Motor neuron (in vitro differentiated cells): ENCODE data around the gene HIVEP2. TPM values are rescaled to one million over a fixed set of nuclear protein-coding genes. Genes with fewer than 3 reads are reported as not detected.
A peak's percentile ranks its signal among the peaks of the same experiment; 100 is the strongest.

Experiments
- ATAC-seq, 8 experiments: fragments of 200-7000 bp; cut with Tn5 transposase; replicated peaks in 6 of 8; 2 replicates each; pipeline ENCODE4 v1.8.0; 2021; ENCODE audit warnings: mild to moderate bottlenecking in 8 of 8, moderate library complexity in 8 of 8
- H3K27ac ChIP-seq, 2 donors: fragments of 250-450 bp; sonication (Bioruptor Pico); 2 replicates each; pipeline ENCODE4 v1.9.0; 2021; ENCODE audit warnings: antibody characterized with exemption in 2 of 2, mild to moderate bottlenecking in 2 of 2, moderate library complexity in 1 of 2
- H3K4me1 ChIP-seq, 2 donors: fragments of 250-450 bp; sonication (Bioruptor Pico); replicated peaks in 1 of 2; 2 replicates each; pipeline ENCODE4 v1.6.1; 2021; ENCODE audit warnings: antibody characterized with exemption in 2 of 2, mild to moderate bottlenecking in 2 of 2, moderate library complexity in 1 of 2
- H3K4me3 ChIP-seq, 5 donors: fragments of 250-450 bp; sonication (Bioruptor Pico); 2 replicates each; pipeline ENCODE4 v1.9.0; 2021; ENCODE audit warnings: antibody characterized with exemption in 5 of 5, mild to moderate bottlenecking in 5 of 5, moderate library complexity in 4 of 5
- WGBS, 10 experiments: fragments of 450-650 bp; shearing (Covaris generic); methylation state at CpG; one replicate each; pipeline ENCODE4 v1.0.0; 2022; 5-methylcytosine and 5-hydroxymethylcytosine counted together
- in situ Hi-C, 9 experiments: fragments of 400-800 bp; cut with MboI; loops; one replicate each; pipeline ENCODE4 v1.15.0; 2021; ENCODE audit warnings: low sequenced_read_pairs in 9 of 9, low pct_unique_long_range_greater_than_20kb in 2 of 9; ENCODE audit not compliant: unreplicated experiment in 9 of 9
- total RNA-seq, 8 experiments: library from RNA; unstranded; fragments of 300-600 nt; gene quantifications; 2 replicates each; pipeline versions ENCODE4 v1.2.3 to v1.2.4, GENCODE V29; 2022

Gene HIVEP2
- total RNA-seq, 8 experiments from 2014 or later, result 10.3 to 37.7 (median 13.5) TPM

- no peak overlapping the region for H3K27ac ChIP-seq
- WGBS, 10 experiments, result 80 to 100% (median 90%) methylated on average over 1 to 4 of the region's 4 CpGs; no CpG with 5 or more reads in 5 of the 10 experiments
Measured at GRCh38 chr6:142821860-142822259, 123.1 kb downstream of the HIVEP2 start.

GRCh38 chr6:142821164-142821716 lies 123.7 kb downstream of the HIVEP2 start:
- WGBS, 10 experiments, result 80 to 100% (median 97%) methylated on average over 2 to 6 of the region's 6 CpGs; no CpG with 5 or more reads in 1 of the 10 experiments
- in situ Hi-C loops, result no loop called here
- Histone ChIP-seq H3K4me3 (no peak overlapping the region), H3K27ac (no peak overlapping the region), H3K4me1 (peaks cover 23 to 28% of the 10 kb centered on the region in 2 donors)
- ATAC-seq, result no peak

More at GRCh38 chr6:142821860-142822259, 123.1 kb downstream of the HIVEP2 start:
- in situ Hi-C loops, result no loop called here
- H3K4me3 ChIP-seq, result no peak overlapping the region
- H3K4me1 ChIP-seq, result peaks cover 23 to 28% of the 10 kb centered on the region in 2 donors
- ATAC-seq, result no peak

- Histone ChIP-seq H3K27ac (no peak overlapping the region), H3K4me1 (peaks cover 23 to 28% of the 10 kb centered on the region in 2 donors), H3K4me3 (no peak overlapping the region)
- no peak for ATAC-seq
- in situ Hi-C loops, result no loop called here
- 21 to 100% (median 80%) methylated on average over 3 to 4 of the region's 4 CpGs; no CpG with 5 or more reads in 1 of the 10 experiments for WGBS, 10 experiments
Measured at GRCh38 chr6:142820338-142821051, 124.5 kb downstream of the HIVEP2 start.

GRCh38 chr6:142819603-142820337 lies 125.2 kb downstream of the HIVEP2 start:
- peak in 5 of 8 experiments; percentile 21 to 62 (median 54) for ATAC-seq
- Histone ChIP-seq H3K4me1 (peaks cover 23% of the 10 kb centered on the region in 2 donors), H3K27ac (no peak overlapping the region), H3K4me3 (no peak overlapping the region)
- 15 to 96% (median 78%) methylated on average over 2 to 8 of the region's 8 CpGs for WGBS, 10 experiments
- in situ Hi-C loops, result no loop called here

GRCh38 chr6:142816486-142816885 lies 128.5 kb downstream of the HIVEP2 start:
- peaks cover 8% of the 10 kb centered on the region in 2 donors for H3K4me1 ChIP-seq
- H3K27ac ChIP-seq, result no peak overlapping the region
- in situ Hi-C loops, result no loop called here
- no peak overlapping the region for H3K4me3 ChIP-seq
- WGBS, 10 experiments, result 61 to 100% (median 93%) methylated on average over 1 to 4 of the region's 4 CpGs
- no peak for ATAC-seq

GRCh38 chr6:142816031-142816430 lies 128.9 kb downstream of the HIVEP2 start:
- H3K4me1 ChIP-seq, result peaks cover 11 to 13% of the 10 kb centered on the region in 2 donors
- no peak overlapping the region for H3K27ac ChIP-seq
- WGBS, 10 experiments, result 0 to 86% (median 48%) methylated on average over 1 to 2 of the region's 2 CpGs
- no peak overlapping the region for H3K4me3 ChIP-seq
- ATAC-seq, result peak in 3 of 8 experiments; percentile 56 to 78 (median 63)
- in situ Hi-C loops, result no loop called here

- in situ Hi-C loops, result no loop called here
- ATAC-seq, result no peak
- Histone ChIP-seq H3K4me3 (no peak overlapping the region), H3K27ac (no peak overlapping the region), H3K4me1 (peaks cover 4 to 8% of the 10 kb centered on the region in 2 donors)
- 87 to 100% (median 93%) methylated on average over 1 to 6 of the region's 6 CpGs; no CpG with 5 or more reads in 2 of the 10 experiments for WGBS, 10 experiments
Measured at GRCh38 chr6:142811923-142812322, 133.1 kb downstream of the HIVEP2 start.

- in situ Hi-C loops, result no loop called here
- no peak overlapping the region for H3K4me3 ChIP-seq
- 21 to 98% (median 84%) methylated on average over 1 to 6 of the region's 6 CpGs for WGBS, 10 experiments
- no peak overlapping the region for H3K27ac ChIP-seq
- peaks cover 4 to 8% of the 10 kb centered on the region in 2 donors for H3K4me1 ChIP-seq
- ATAC-seq, result peak; percentile 27 to 88 (median 64)
Measured at GRCh38 chr6:142810952-142811514, 133.9 kb downstream of the HIVEP2 start.

GRCh38 chr6:142809947-142810346 lies 135.0 kb downstream of the HIVEP2 start:
- peaks cover 4 to 8% of the 10 kb centered on the region in 2 donors for H3K4me1 ChIP-seq
- ATAC-seq, result no peak
- no peak overlapping the region for H3K27ac ChIP-seq
- WGBS, 10 experiments, result 84 to 100% (median 95%) methylated on average over 1 to 2 of the region's 2 CpGs; no CpG with 5 or more reads in 2 of the 10 experiments
- in situ Hi-C loops, result no loop called here
- no peak overlapping the region for H3K4me3 ChIP-seq

- 51 to 100% (median 92%) methylated on average over 1 to 4 of the region's 5 CpGs; no CpG with 5 or more reads in 1 of the 10 experiments for WGBS, 10 experiments
Measured at GRCh38 chr6:142808405-142809061, 136.4 kb downstream of the HIVEP2 start.

GRCh38 chr6:142805042-142805441 lies 139.9 kb downstream of the HIVEP2 start:
- Histone ChIP-seq H3K4me3 (no peak overlapping the region), H3K27ac (no peak overlapping the region), H3K4me1 (peaks cover 2 to 8% of the 10 kb centered on the region in 2 donors)
- in situ Hi-C loops, result no loop called here
- WGBS, 10 experiments, result 40 to 100% (median 94%) methylated on average over 1 of the region's 1 CpG; no CpG with 5 or more reads in 2 of the 10 experiments
- ATAC-seq, result no peak

More at GRCh38 chr6:142808405-142809061, 136.4 kb downstream of the HIVEP2 start:
- Histone ChIP-seq H3K27ac (no peak overlapping the region), H3K4me1 (peaks cover 4 to 9% of the 10 kb centered on the region in 2 donors), H3K4me3 (no peak overlapping the region)
- no peak for ATAC-seq
- in situ Hi-C loops, result no loop called here

GRCh38 chr6:142804490-142804889 lies 140.5 kb downstream of the HIVEP2 start:
- no peak for ATAC-seq
- no peak overlapping the region for H3K27ac ChIP-seq
- peaks cover 7 to 13% of the 10 kb centered on the region in 2 donors for H3K4me1 ChIP-seq
- no peak overlapping the region for H3K4me3 ChIP-seq
- in situ Hi-C loops, result no loop called here
